G401.6 (cell line): ENCODE results near the gene SWSAP1.
"Not testable (repeated sequence)": the region's sequence is repeated elsewhere in the genome, so short reads cannot be mapped to it uniquely, and the experiment has no call there.

Experiments used
- FAIRE-seq: peaks from 2 replicates; lab custom pipeline; 2012; peaks lifted over from hg19 to GRCh38; lab: Jason Lieb, UNC

Gene SWSAP1

GRCh38 chr19:11379269-11379845 lies 4.9 kb downstream of the SWSAP1 start:
- FAIRE-seq = not testable (repeated sequence)

DNA sequence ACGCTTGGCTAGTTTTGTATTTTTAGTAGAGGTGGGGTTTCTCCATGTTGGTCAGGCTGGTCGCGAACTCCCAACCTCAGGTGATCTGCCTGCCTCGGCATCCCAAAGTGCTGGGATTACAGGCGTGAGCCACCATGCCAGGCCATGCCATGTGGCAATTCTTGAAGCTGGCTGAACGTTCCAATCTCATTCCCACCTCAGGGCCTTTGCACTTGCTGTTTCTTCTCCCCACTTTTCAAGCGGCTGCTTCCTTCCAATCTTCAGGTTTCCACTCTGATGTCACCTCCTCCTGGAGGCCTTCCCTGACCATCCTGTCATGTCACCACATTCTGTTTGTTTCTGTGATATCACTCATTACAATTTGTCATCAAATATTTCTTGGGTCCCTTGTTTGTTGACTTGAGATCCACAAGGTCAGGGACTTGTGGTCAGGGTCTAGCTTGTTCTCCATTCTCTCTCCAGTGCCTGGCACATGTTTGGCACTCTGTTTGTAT lies 5.4 kb downstream of the SWSAP1 start:
- no peak for FAIRE-seq

- peak; percentile 92 for FAIRE-seq
Observed at GRCh38 chr19:11380653-11381537, 6.4 kb downstream of the SWSAP1 start.

- no peak for FAIRE-seq
Observed at GRCh38 chr19:11382898-11383705, 8.6 kb downstream of the SWSAP1 start.

DNA sequence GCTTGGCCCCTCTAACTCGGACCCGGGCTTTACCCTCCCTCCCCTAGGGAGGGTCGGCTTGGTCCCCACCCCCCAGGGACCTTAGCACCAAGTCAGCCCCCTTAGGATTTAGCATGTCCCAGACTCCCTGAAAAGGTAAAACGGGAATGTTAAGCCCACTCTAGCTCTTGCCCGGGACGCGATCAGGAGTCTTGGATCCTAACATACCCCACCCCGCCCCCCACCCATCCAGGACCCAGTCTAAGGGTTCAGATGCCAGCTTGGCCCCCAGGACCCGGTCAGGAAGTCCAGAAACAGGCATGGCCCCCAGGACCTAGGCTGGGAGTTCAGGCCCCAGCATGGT lies 9.2 kb downstream of the SWSAP1 start:
- FAIRE-seq = no peak

GRCh38 chr19:11384778-11385129 lies 10.3 kb downstream of the SWSAP1 start:
- FAIRE-seq = no peak

GRCh38 chr19:11387162-11388034 lies 12.9 kb downstream of the SWSAP1 start:
- no peak for FAIRE-seq

GRCh38 chr19:11390359-11390758 lies 15.9 kb downstream of the SWSAP1 start:
- no peak for FAIRE-seq

DNA sequence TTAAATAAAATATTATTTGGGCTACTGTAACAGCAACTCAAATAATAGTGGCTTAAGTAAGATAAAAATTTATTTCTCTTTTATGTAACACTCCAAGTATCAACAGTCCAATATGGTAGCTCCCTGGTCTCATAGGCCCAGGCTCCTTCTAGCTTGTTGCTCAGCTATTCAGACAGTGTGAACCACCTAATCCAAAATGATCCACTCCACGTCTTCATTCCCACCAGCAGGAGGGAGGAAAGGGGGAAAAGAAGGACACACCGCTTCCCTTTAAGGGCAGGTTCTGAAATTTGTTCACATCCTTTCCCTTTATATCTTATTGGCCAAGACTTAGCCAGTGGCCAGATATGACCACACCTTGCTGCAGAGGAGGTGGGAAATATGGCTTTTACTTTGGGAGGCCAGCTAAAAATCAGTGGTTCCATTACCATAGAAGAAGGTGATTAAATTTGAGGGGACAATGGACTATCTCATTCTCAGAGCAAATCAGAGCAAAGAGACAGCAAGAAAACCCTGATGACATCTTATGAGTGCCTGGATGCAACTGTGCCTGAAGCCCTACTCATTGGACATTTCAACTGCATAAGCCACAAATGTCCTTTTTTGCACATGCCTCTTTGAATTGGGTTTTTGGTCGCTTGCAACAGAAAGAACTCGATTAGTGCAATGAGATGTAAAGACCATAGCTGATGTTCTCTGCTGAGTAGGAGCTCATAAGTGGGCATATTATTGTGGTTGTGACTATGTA lies 16.6 kb downstream of the SWSAP1 start:
- FAIRE-seq = no peak

GRCh38 chr19:11397089-11397610 lies 22.7 kb downstream of the SWSAP1 start:
- no peak for FAIRE-seq

GRCh38 chr19:11399667-11400066 lies 25.2 kb downstream of the SWSAP1 start:
- FAIRE-seq = no peak

- no peak for FAIRE-seq
Observed at GRCh38 chr19:11400798-11401197, 26.3 kb downstream of the SWSAP1 start.

DNA sequence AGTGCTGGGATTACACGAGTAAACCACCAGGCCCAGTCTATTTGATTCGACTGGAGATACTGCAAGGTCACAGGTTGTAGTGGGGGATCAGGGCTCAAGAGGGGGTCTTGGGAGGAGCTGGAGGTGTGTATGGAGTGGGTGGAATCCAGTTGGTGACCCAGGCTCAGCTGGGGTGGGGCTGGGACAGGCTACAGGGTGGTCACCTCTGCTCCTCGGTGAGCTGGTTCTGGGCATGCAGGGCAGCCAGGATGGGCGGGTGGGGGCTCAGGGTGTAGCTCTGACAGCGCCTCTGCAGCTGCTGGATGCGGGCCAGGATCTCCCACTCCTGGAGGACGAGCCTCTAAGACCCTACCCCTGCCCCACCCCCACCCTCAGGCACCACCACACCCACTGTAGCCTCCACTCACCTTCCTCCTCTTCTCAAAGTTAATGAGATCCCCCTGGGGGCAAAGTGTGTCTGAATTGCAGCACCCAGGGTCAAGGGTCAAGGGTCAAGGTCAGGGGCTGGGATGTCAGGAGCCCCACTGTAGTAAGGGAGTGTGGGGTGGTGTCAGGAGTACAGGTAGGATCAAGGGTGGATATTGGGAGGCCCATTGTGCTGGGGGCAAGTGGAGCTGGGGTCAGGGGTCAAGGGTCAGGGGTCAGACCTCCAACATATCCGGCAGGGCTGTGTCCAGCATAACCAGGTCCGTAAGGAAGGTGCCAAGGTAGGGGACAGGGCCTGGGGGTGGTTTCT lies 27.5 kb downstream of the SWSAP1 start:
- no peak for FAIRE-seq

- FAIRE-seq = no peak
Observed at GRCh38 chr19:11404588-11405222, 30.2 kb downstream of the SWSAP1 start.

DNA sequence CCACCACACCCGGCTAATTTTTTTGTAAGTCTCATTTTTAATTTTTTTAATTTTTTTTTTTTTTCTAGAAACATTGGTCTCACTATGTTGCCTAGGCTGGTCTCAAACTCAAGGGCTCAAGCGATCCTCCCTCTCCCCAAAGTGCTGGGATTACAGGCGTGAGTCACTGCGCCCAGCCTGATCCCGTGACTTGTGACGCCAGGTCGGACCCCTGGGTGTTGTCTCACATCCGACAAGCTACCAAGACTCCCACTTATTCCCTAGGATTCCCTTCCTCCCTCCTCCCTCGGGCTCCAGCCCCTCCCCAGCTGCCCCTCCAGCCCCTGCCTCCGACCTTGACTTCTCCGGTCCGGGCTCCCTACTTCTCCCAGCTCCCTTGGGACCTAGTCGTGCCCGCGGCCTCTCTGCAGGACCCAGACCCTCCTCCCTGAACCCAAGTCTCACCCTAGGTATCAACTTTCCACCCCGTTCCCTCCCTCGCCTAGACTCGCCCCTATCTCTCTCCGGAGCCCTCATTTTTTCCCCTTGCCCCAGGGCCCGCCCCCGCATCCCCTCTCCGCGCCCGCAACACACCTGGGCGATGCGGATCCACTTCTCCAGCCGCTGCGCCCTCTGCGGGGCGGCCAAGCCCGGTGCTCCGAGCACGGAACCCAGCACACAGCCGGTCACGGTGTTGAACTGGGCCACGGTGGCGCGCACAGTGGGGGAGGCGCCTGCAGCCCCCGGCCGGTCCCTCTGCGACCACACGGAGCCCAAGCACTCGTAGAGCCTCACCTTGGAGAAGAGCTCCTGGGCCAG lies 31.6 kb downstream of the SWSAP1 start:
- no peak for FAIRE-seq

DNA sequence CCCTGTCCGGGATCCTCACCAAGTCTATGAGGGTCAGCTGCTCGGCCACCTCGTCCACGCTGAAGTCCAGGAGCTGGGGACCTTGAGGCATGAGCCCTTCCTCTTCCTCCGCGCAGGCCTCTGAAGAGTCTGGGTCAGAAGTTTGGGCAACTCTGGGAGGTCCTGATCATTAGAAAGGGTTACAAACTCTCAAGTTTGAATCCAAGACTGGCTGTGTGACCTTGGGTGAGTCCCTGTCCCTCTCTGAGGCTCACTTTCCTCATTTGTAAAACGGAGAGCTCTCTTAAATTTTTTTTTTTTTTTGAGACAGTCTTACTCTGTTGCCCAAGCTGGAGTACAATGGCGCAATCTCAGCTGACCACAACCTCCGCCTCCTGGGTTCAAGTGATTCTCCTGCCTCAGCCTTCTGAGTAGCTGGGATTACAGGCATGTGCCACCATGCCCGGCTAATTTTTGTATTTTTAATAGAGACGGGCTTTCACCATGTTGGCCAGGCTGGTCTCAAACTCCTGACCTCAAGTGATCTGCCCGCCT lies 32.3 kb downstream of the SWSAP1 start:
- FAIRE-seq = not testable (repeated sequence)

GRCh38 chr19:11408591-11408990 lies 34.1 kb downstream of the SWSAP1 start:
- no peak for FAIRE-seq

DNA sequence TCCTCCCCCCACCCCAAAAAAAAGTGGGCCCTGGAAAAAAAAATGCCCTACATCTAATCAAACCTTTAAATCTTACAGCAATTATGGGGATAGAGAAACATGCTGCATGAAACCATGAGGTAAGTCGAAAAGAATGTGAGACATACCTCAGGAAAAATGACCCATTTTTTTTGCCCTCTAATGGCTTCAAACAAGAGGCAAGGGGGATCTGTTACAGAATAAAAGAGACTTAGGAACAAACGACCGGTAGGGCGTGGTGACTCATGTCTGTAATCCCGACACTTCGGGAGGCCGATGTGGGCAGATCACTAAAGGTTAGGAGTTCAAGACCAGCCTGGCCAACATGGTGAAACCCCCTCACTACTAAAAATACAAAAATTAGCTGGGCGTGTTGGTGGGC lies 36.2 kb downstream of the SWSAP1 start:
- no peak for FAIRE-seq

DNA sequence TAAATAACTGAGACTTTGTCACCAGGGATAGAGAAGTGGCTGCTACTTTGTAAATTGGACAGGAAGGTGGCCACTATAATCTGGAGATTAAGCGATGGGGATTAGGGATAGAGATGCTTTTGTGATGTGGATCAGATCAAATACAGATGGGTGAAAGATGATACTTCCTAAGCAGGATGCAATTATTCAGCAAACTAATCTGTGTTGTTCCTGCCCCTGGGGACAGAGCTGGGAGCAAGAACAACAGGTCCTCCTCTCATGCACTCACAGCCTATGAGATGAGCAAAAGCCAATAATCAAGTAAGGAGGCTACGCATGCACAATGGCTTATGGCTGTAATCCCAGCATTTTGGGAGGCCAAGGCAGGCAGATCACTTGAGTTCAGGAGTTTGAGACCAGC lies 40.1 kb downstream of the SWSAP1 start:
- no peak for FAIRE-seq
